Natural killer cell (primary cell): ENCODE measurements around the gene SLC6A17. TPM values are rescaled to one million over a fixed set of nuclear protein-coding genes. Genes with fewer than 3 reads are reported as not detected.

Experiments
- ATAC-seq, 3 donors: fragments of 150-1000 bp in 2 of 3; fragments of 200-7000 bp in 1 of 3; cut with Tn5 transposase; 1 replicate in 1 of 3; 2 replicates in 2 of 3; pipeline ENCODE4 v1.10.0; 2021; ENCODE audit warnings: mild to moderate bottlenecking in 2 of 3, moderate library complexity in 2 of 3
- DNase-seq, 2 donors: peaks; one replicate each; pipeline versions ENCODE4 v3.0.0 to v3.0.0-alpha.2; 2013 to 2021; ENCODE audit warnings: mixed read lengths in 1 of 2
- H3K27ac ChIP-seq: one replicate; pipeline ENCODE4 v1.5.1; 2013; ENCODE audit warnings: mild to moderate bottlenecking, low read length
- H3K27me3 ChIP-seq: one replicate; pipeline ENCODE4 v1.6.1; 2013; ENCODE audit warnings: low read length; ENCODE audit not compliant: control insufficient read depth, insufficient read depth
- H3K36me3 ChIP-seq: one replicate; pipeline ENCODE4 v1.6.1; 2013; ENCODE audit warnings: low read length; ENCODE audit not compliant: control insufficient read depth, insufficient read depth
- H3K4me1 ChIP-seq: one replicate; pipeline ENCODE4 v1.6.1; 2013; ENCODE audit warnings: low read length; ENCODE audit not compliant: control insufficient read depth, insufficient read depth
- H3K4me3 ChIP-seq: one replicate; pipeline ENCODE4 v1.5.1; 2013; ENCODE audit warnings: low read length
- H3K9me3 ChIP-seq: one replicate; pipeline ENCODE4 v1.6.1; 2013; ENCODE audit warnings: low read length; ENCODE audit not compliant: control insufficient read depth, insufficient read depth
- H3K27ac Mint-ChIP-seq, 2 donors: one replicate each; pipeline ENCODE4 v1.8.0; 2022; ENCODE audit warnings: mild to moderate bottlenecking in 2 of 2, mixed read lengths in 2 of 2, moderate library complexity in 1 of 2
- H3K27me3 Mint-ChIP-seq, 2 donors: one replicate each; pipeline ENCODE4 v1.8.0; 2022; ENCODE audit warnings: low read depth in 2 of 2, mixed read lengths in 2 of 2
- H3K36me3 Mint-ChIP-seq: one replicate; pipeline ENCODE4 v1.8.0; 2022; ENCODE audit warnings: mixed read lengths
- H3K4me1 Mint-ChIP-seq, 2 donors: one replicate each; pipeline ENCODE4 v1.8.0; 2022; ENCODE audit warnings: mixed read lengths in 2 of 2
- H3K4me3 Mint-ChIP-seq: one replicate; pipeline ENCODE4 v1.8.0; 2022; ENCODE audit warnings: mild to moderate bottlenecking, moderate library complexity, mixed read lengths
- H3K9me3 Mint-ChIP-seq, 2 donors: one replicate each; pipeline ENCODE4 v1.8.0; 2022; ENCODE audit warnings: mixed read lengths in 2 of 2
- CTCF ChIP-seq: fragments of 200-600 bp; IDR thresholded peaks from one replicate; pipeline ENCODE4 v1.8.0; 2022; ENCODE audit warnings: antibody characterized with exemption
- WGBS: methylation state at CpG from one replicate; pipeline ENCODE4 v1.1.7; 2013; ENCODE audit warnings: missing lambda C conversion rate; ENCODE audit not compliant: insufficient coverage; 5-methylcytosine and 5-hydroxymethylcytosine counted together
- intact Hi-C: fragments of 100-400 bp; cut with micrococcal nuclease; formaldehyde crosslinking; loops from one replicate; pipeline ENCODE4 v1.14.2; 2022
- total RNA-seq, 4 donors: library from RNA; stranded (reverse); fragments of 120-200 nt in 1 of 4; gene quantifications; one replicate each; pipeline versions ENCODE4 v1.2.3 to v1.2.4, GENCODE V29; 2013 to 2022

Gene SLC6A17
- total RNA-seq, 3 donors from 2014 or later (not counting 1 experiment from before 2014, with no cell fraction given) = not detected

GRCh38 chr1:110228869-110229268, 78.6 kb downstream of the SLC6A17 start:
- Histone ChIP-seq H3K36me3 (no peaks in the 10 kb centered on the region), H3K27me3 (no peaks in the 10 kb centered on the region), H3K4me3 (no peak overlapping the region), H3K9me3 (no peaks in the 10 kb centered on the region), H3K4me1 (no peaks in the 10 kb centered on the region), H3K27ac (no peak overlapping the region)
- H3K9me3 Mint-ChIP-seq = no peaks in the 10 kb centered on the region
- no peak overlapping the region for H3K4me3 Mint-ChIP-seq
- H3K27me3 Mint-ChIP-seq = no peaks in the 10 kb centered on the region
- H3K36me3 Mint-ChIP-seq = no peaks in the 10 kb centered on the region
- H3K27ac Mint-ChIP-seq = no peak overlapping the region
- WGBS = 96% methylated on average over 9 of the region's 9 CpGs
- no peak for DNase-seq
- no peaks in the 10 kb centered on the region for H3K4me1 Mint-ChIP-seq
- no peak for ATAC-seq
- intact Hi-C loops = no loop called here
- TF ChIP-seq CTCF = no peak

GRCh38 chr1:110229348-110230001, 79.2 kb downstream of the SLC6A17 start:
- Mint-ChIP-seq H3K27me3 (no peaks in the 10 kb centered on the region), H3K4me1 (no peaks in the 10 kb centered on the region), H3K4me3 (no peak overlapping the region), H3K27ac (no peak overlapping the region), H3K9me3 (no peaks in the 10 kb centered on the region), H3K36me3 (no peaks in the 10 kb centered on the region)
- Histone ChIP-seq H3K27me3 (no peaks in the 10 kb centered on the region), H3K27ac (no peak overlapping the region), H3K4me3 (no peak overlapping the region), H3K4me1 (no peaks in the 10 kb centered on the region), H3K36me3 (no peaks in the 10 kb centered on the region), H3K9me3 (no peaks in the 10 kb centered on the region)
- intact Hi-C loops = no loop called here
- no peak for TF ChIP-seq CTCF
- ATAC-seq (no peak), DNase-seq (no peak)
- 90% methylated on average over 21 of the region's 21 CpGs for WGBS

GRCh38 chr1:110230381-110231199, 80.3 kb downstream of the SLC6A17 start:
- Histone ChIP-seq H3K9me3 (no peaks in the 10 kb centered on the region), H3K27me3 (no peaks in the 10 kb centered on the region), H3K4me1 (no peaks in the 10 kb centered on the region), H3K27ac (no peak overlapping the region), H3K4me3 (no peak overlapping the region), H3K36me3 (no peaks in the 10 kb centered on the region)
- intact Hi-C loops = no loop called here
- Mint-ChIP-seq H3K27me3 (no peaks in the 10 kb centered on the region), H3K9me3 (no peaks in the 10 kb centered on the region), H3K36me3 (no peaks in the 10 kb centered on the region), H3K4me1 (no peaks in the 10 kb centered on the region), H3K4me3 (no peak overlapping the region), H3K27ac (no peak overlapping the region)
- 93% methylated on average over 11 of the region's 11 CpGs for WGBS
- TF ChIP-seq CTCF = no peak
- DNase-seq = no peak
- no peak for ATAC-seq
